AG09309 (cell line): ENCODE measurements around the gene TMBIM6.
A peak's percentile ranks its signal among the peaks of the same experiment; 100 is the strongest.

Experiments used
- DNase-seq: peaks from one replicate; pipeline ENCODE4 v3.0.0-alpha.2; 2010; ENCODE audit warnings: low read depth
- H3K4me3 ChIP-seq: 2 replicates; pipeline ENCODE4 v1.5.1; 2011; ENCODE audit warnings: mild to moderate bottlenecking, low read depth, low read length, moderate library complexity; ENCODE audit not compliant: control insufficient read depth
- CTCF ChIP-seq: IDR thresholded peaks from 2 replicates; pipeline ENCODE4 v1.5.1; 2011; ENCODE audit warnings: mild to moderate bottlenecking, low read depth, low read length, inconsistent platforms; ENCODE audit not compliant: insufficient read depth, control insufficient read depth; ENCODE audit errors: missing control alignments

The TMBIM6 gene

GRCh38 chr12:49702009-49702408, 39.3 kb upstream of the TMBIM6 start:
- no peak overlapping the region for H3K4me3 ChIP-seq
- no peak for TF ChIP-seq CTCF
- DNase-seq = no peak

GRCh38 chr12:49702676-49703215, 38.6 kb upstream of the TMBIM6 start:
- TF ChIP-seq CTCF = no peak
- no peak for DNase-seq
- no peak overlapping the region for H3K4me3 ChIP-seq

DNA sequence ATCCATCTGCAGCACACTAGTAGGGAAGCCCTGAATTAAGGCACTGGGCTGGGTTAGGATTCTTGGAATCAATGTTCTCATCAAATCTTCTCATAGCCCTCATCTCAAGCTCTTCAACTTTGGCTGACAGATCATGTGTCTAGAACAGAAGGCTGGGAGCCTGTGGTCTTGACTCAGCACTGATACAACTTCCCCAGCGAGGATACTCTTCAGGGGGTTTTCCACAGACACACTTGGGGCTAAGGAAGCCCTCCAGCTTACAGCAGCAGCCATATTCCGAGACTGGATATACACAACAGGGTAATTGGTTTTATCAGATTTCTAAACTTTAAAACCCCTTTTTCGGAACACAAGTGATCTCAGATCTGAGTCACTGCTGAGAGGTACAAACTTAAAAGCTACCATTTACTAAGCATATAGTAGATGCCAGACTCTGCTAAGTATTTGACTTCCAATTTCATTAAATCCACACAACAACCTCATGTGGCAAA, 37.7 kb upstream of the TMBIM6 start:
- DNase-seq = no peak
- H3K4me3 ChIP-seq = no peak overlapping the region
- TF ChIP-seq CTCF = no peak

GRCh38 chr12:49705479-49706134, 35.8 kb upstream of the TMBIM6 start:
- no peak for DNase-seq
- H3K4me3 ChIP-seq = peak overlapping the region; percentile 77
- TF ChIP-seq CTCF = no peak

DNA sequence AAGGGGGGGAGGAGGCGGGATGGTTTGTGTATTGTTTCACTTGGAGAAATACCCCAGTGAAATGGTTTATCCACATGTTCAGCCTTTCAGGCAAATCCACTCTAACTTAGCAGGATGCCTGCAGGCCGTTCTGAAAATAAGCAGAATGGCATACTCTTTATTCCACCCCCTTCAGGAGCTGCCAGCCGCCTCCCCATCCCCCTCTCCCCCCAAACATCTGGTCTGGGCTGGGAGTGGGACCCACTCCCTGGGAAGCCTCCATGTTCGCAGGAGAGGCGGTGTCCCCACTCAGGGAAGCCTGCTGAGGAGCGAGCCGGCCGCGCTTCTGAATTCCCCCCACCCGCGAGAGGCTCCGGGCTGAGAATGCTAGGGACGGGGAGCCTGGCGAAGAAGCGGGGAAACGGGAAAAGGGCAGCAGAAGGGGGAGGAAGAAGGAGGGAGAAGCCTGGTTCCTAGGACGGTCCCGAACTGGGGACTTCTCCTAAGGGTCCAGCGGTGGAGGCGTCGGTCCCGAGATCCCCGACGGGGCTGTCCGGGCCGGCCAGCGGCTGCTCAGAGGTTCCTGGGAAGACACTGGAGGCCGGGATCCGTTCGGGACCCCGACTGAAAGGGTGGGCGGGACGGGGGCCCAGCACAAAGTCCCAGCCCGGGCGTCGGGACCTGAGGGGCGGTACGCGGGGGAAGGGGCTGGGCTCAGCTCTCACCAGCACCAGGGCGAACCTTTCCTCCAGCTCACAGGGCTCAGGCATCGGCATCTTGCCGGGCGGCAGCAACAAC, 34.8 kb upstream of the TMBIM6 start:
- no peak for DNase-seq
- H3K4me3 ChIP-seq = peak overlapping the region; percentile 77
- no peak for TF ChIP-seq CTCF

DNA sequence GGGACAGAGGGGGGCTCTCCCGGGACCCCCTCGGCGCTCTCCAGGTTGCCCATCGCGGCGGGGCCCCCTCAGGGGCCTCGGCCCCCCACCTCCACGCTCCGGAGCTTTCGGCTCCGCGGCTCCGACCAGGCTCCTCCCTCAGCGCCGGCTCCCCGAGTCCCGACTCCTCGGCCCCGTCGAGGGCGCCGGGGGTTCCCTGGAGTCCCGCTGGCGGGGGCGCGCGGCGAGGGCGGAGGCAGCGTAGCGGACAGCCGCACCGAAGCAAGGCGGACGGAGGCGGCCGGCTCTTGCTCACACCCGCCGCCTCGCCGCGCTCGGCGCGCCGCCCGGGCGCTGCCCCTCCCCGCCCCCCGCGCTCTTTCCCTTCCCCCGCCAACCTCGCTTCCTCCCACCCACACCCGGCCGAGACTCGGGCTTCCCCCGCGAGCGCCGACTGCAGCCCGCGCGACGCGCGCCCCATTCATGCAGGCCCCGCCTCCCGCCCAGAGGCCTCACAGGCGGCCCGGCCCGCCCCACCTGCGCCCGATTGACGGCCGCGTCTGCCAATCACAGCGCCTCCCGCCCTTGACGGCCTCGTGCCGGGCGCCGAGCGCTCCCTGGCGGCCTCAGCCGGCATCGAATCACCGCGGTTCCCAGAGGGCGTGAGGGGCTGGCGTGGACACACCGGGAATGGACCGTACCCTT, 34.1 kb upstream of the TMBIM6 start, which contains the start of gene FMNL3:
TSS of gene FMNL3 (minus strand) at position 278 of the 684 bp plus-strand sequence. CDS start at position 53, 225 bp downstream.
- peak; percentile 90 for TF ChIP-seq CTCF
- DNase-seq = peak; percentile 77
- peak within 1 kb of the TSS; percentile 77 for H3K4me3 ChIP-seq
